Measurements from ENCODE around the gene ATP2B1. TPM values are rescaled to one million over a fixed set of nuclear protein-coding genes. Genes with fewer than 3 reads are reported as not detected.

The ATP2B1 gene
- total and polyA plus RNA-seq, 2 donors (not counting 3 experiments of a cell fraction or from before 2014, with no cell fraction given), result 6.4 to 28.0 TPM

DNA sequence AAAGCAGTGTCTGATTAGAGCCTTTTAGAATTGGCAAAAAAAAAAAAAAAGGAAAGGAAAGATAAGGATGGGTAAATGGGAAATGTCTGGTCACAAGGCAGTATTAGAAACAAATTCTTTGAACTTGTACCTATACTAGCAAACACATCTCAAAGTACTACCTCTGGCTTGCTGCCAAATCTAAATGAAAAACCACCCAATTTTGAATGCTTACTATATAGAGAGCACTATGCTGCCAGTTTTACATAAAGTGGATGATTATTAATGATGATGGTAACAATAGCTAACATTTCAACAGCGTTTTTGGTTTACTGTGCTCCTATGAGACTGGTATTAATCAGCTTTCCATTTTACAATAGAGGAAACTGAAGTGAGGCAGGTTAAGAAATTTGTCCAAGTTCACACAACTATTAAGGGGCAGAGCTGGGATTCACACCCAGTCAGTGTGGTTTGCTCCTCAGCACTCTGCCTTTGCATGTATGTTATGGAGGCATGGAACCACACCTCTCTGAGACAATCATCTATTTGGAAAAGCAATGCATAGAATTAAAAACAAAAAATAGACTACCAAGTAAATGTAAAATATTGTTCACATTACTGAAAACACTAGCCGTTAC, 34.2 kb downstream of the ATP2B1 start:
- POLR2A ChIA-PET, result interaction anchor here (0.7 kb wide), 1 partner anchor 82 kb away, joined by 4 read pairs; no protein-coding TSS in a partner anchor
- H3K27ac ChIP-seq (ENCODE audit: insufficient read depth, low read depth, low read length), result no peak overlapping the region
- no peak overlapping the region for H3K4me2 ChIP-seq (ENCODE audit: insufficient read depth, low read length)

More for the DNA sequence above, 34.2 kb downstream of the ATP2B1 start:
- H3K4me1 ChIP-seq (ENCODE audit: control insufficient read depth, extremely low read depth, insufficient read depth, low read length), result no peaks in the 10 kb centered on the region
- H3K9me3 ChIP-seq (replicated peaks; ENCODE audit: control insufficient read depth, insufficient read depth, low read length), result no peaks in the 10 kb centered on the region
- H3K9ac ChIP-seq (replicated peaks; ENCODE audit: extremely low read depth, insufficient read depth, low read length), result no peak overlapping the region
- no peaks in the 10 kb centered on the region for H4K20me1 ChIP-seq (replicated peaks; ENCODE audit: control insufficient read depth, extremely low read depth, insufficient read depth, low read length)
- no peak for TF ChIP-seq CTCF (IDR thresholded peaks at IDR 0.05; ENCODE audit: extremely low read depth in 1 of 2, insufficient read depth in 1 of 2, low read depth in 1 of 2, low read length in 2 of 2)
- no peak for TF ChIP-seq MAX (IDR thresholded peaks at IDR 0.05; ENCODE audit: insufficient read depth, insufficient read length)
- TF ChIP-seq POLR2AphosphoS5 (IDR thresholded peaks at IDR 0.05; ENCODE audit: insufficient read depth, low read depth, low read length), result no peak
- no peak for TF ChIP-seq GATA2 (IDR thresholded peaks at IDR 0.05; ENCODE audit: insufficient read depth, insufficient read length, low read depth, low read length)
- TF ChIP-seq EZH2 (IDR thresholded peaks at IDR 0.05; ENCODE audit: borderline replicate concordance, low read depth, low read length, severe bottlenecking), result no peak
- TF ChIP-seq POLR2A (IDR thresholded peaks at IDR 0.05; ENCODE audit: low read depth, low read length), result no peak
- TF ChIP-seq MYC (IDR thresholded peaks at IDR 0.05; ENCODE audit: low read depth, low read length), result no peak
- no peak for TF ChIP-seq FOS (IDR thresholded peaks at IDR 0.05; ENCODE audit: borderline replicate concordance, insufficient read depth, low read length)
- no peak for TF ChIP-seq JUN (IDR thresholded peaks at IDR 0.05; ENCODE audit: borderline replicate concordance, insufficient read depth, insufficient read length, low read depth)
- peaks cover 3% of the 10 kb centered on the region for H3K79me2 ChIP-seq (ENCODE audit: control insufficient read depth, insufficient read depth, low read length)
- no peak overlapping the region for H2AFZ ChIP-seq (ENCODE audit: low read depth, low read length)
- no peak for FAIRE-seq
- no peaks in the 10 kb centered on the region for H3K9me1 ChIP-seq (replicated peaks; ENCODE audit: control insufficient read depth, extremely low read depth, insufficient read depth, low read length)
- H3K4me3 ChIP-seq (replicated peaks in 1 of 3; ENCODE audit: insufficient read depth in 1 of 3, low read depth in 1 of 3, low read length in 3 of 3), result no peak overlapping the region
- no peaks in the 10 kb centered on the region for H3K36me3 ChIP-seq (ENCODE audit: control insufficient read depth in 2 of 2, extremely low read depth in 1 of 2, insufficient read depth in 2 of 2, low read length in 2 of 2)
- DNase-seq (ENCODE audit: low read depth, low spot score), result no peak
- no TSS peak for BruUV-seq (replicated peaks)
- dilution Hi-C loops (cut with MboI; ENCODE audit: extremely low pct_ligation_motif_present, low sequenced_read_pairs), result no loop called here
- intact Hi-C loops (cut with micrococcal nuclease), result no loop called here
- H3K27me3 ChIP-seq (ENCODE audit: control insufficient read depth in 2 of 2, insufficient read depth in 2 of 2, low read length in 2 of 2), result no peaks in the 10 kb centered on the region
- CTCF ChIA-PET, result interaction anchor here (0.9 kb wide), 1 partner anchor 9 kb away, joined by 3 read pairs; no protein-coding TSS in a partner anchor

Measured in endothelial cell of umbilical vein (primary cell).